Neural progenitor cell (in vitro differentiated cells): ENCODE measurements around the gene GALNT18. TPM values are rescaled to one million over a fixed set of nuclear protein-coding genes. Genes with fewer than 3 reads are reported as not detected.

Experiments
- DNase-seq: peaks from one replicate; pipeline ENCODE4 v3.0.0-alpha.2; 2016; ENCODE audit warnings: low spot score
- H2AFZ ChIP-seq: fragments of 200-600 bp; sonication (generic); replicated peaks from 2 replicates; pipeline ENCODE4 v1.6.1; 2016; ENCODE audit warnings: antibody characterized with exemption
- H3F3A ChIP-seq: fragments of 200-600 bp; sonication (generic); 2 replicates; pipeline ENCODE4 v1.6.1; 2016; ENCODE audit warnings: antibody characterized with exemption, low read depth
- H3K27ac ChIP-seq: fragments of 200-600 bp; sonication (generic); 2 replicates; pipeline ENCODE4 v1.5.1; 2016; ENCODE audit warnings: mild to moderate bottlenecking
- H3K27me3 ChIP-seq: fragments of 200-600 bp; sonication (generic); 2 replicates; pipeline ENCODE4 v1.6.1; 2016; ENCODE audit warnings: mild to moderate bottlenecking, moderate library complexity
- H3K36me3 ChIP-seq: fragments of 200-600 bp; sonication (generic); 2 replicates; pipeline ENCODE4 v1.5.1; 2016
- H3K4me1 ChIP-seq: fragments of 200-600 bp; sonication (generic); 2 replicates; pipeline ENCODE4 v1.6.1; 2016; ENCODE audit warnings: mixed run types
- H3K4me2 ChIP-seq: fragments of 200-600 bp; sonication (generic); 2 replicates; pipeline ENCODE4 v1.6.1; 2016
- H3K4me3 ChIP-seq: fragments of 200-600 bp; sonication (generic); 2 replicates; pipeline ENCODE4 v1.5.1; 2016
- H3K79me2 ChIP-seq: fragments of 200-600 bp; sonication (generic); 2 replicates; pipeline ENCODE4 v1.6.1; 2016; ENCODE audit warnings: low read depth
- H3K9ac ChIP-seq: fragments of 200-600 bp; sonication (generic); 2 replicates; pipeline ENCODE4 v1.6.1; 2016
- H3K9me3 ChIP-seq: fragments of 200-600 bp; sonication (generic); 2 replicates; pipeline ENCODE4 v1.5.1; 2016; ENCODE audit warnings: low read depth
- H4K20me1 ChIP-seq: fragments of 200-600 bp; sonication (generic); 2 replicates; pipeline ENCODE4 v1.6.1; 2016; ENCODE audit warnings: low read depth
- H3K27ac Mint-ChIP-seq: 3 replicates; pipeline ENCODE4 v1.8.0; 2021; ENCODE audit warnings: mixed read lengths
- H3K27me3 Mint-ChIP-seq: 2 replicates; pipeline ENCODE4 v1.8.0; 2022; ENCODE audit warnings: low read depth, mild to moderate bottlenecking, inconsistent platforms, moderate library complexity, mixed read lengths; ENCODE audit not compliant: insufficient read depth
- H3K36me3 Mint-ChIP-seq: 3 replicates; pipeline ENCODE4 v1.8.0; 2021; ENCODE audit warnings: mixed read lengths
- H3K4me1 Mint-ChIP-seq: 3 replicates; pipeline ENCODE4 v1.8.0; 2021; ENCODE audit warnings: mixed read lengths
- H3K4me3 Mint-ChIP-seq: 3 replicates; pipeline ENCODE4 v1.8.0; 2021; ENCODE audit warnings: mild to moderate bottlenecking, moderate library complexity, mixed read lengths
- H3K9me3 Mint-ChIP-seq: 3 replicates; pipeline ENCODE4 v1.8.0; 2020; ENCODE audit warnings: mixed read lengths
- CTCF ChIP-seq: fragments of 200-600 bp; sonication (generic); IDR thresholded peaks from 2 replicates; pipeline ENCODE4 v1.5.1; 2017; ENCODE audit warnings: antibody characterized with exemption, mild to moderate bottlenecking
- EZH2 ChIP-seq: fragments of 200-600 bp; sonication (generic); IDR thresholded peaks from 2 replicates; pipeline ENCODE4 v1.6.1; 2017; ENCODE audit warnings: antibody characterized with exemption, mild to moderate bottlenecking, moderate library complexity
- EZH2phosphoT487 ChIP-seq: fragments of 200-600 bp; sonication (generic); IDR thresholded peaks from 2 replicates; pipeline ENCODE4 v1.6.1; 2017; ENCODE audit warnings: antibody characterized with exemption
- total RNA-seq: library from RNA; depleted of rRNA; stranded (reverse); fragments of >200 nt; gene quantifications from 2 replicates; pipeline ENCODE4 v1.2.3, GENCODE V29; 2015; ENCODE audit warnings: low replicate concordance

Gene GALNT18
- total RNA-seq, 1 donor from 2014 or later, result 2.4 TPM

GRCh38 chr11:11318961-11319360, 302.8 kb downstream of the GALNT18 start:
- Mint-ChIP-seq H3K9me3 (peaks cover 11% of the 10 kb centered on the region), H3K4me1 (peaks cover 17% of the 10 kb centered on the region), H3K27me3 (peaks cover 2% of the 10 kb centered on the region), H3K36me3 (no peaks in the 10 kb centered on the region), H3K4me3 (no peak overlapping the region), H3K27ac (no peak overlapping the region)
- no peak overlapping the region for H3K4me2 ChIP-seq
- no peak overlapping the region for H3K27ac ChIP-seq
- no peak for TF ChIP-seq EZH2
- TF ChIP-seq CTCF, result no peak
- TF ChIP-seq EZH2phosphoT487, result no peak
- no peaks in the 10 kb centered on the region for H3F3A ChIP-seq
- no peaks in the 10 kb centered on the region for H4K20me1 ChIP-seq
- no peaks in the 10 kb centered on the region for H3K36me3 ChIP-seq
- H3K4me3 ChIP-seq, result no peak overlapping the region
- no peak overlapping the region for H2AFZ ChIP-seq
- no peaks in the 10 kb centered on the region for H3K27me3 ChIP-seq
- H3K9ac ChIP-seq, result no peak overlapping the region
- DNase-seq, result no peak
- peaks cover 8% of the 10 kb centered on the region for H3K4me1 ChIP-seq
- no peaks in the 10 kb centered on the region for H3K79me2 ChIP-seq
- no peaks in the 10 kb centered on the region for H3K9me3 ChIP-seq

- no peak overlapping the region for H3K4me3 Mint-ChIP-seq
- no peaks in the 10 kb centered on the region for H3K36me3 Mint-ChIP-seq
These were observed 303.3 kb downstream of the GALNT18 start for GRCh38 chr11:11318461-11318860.

DNA sequence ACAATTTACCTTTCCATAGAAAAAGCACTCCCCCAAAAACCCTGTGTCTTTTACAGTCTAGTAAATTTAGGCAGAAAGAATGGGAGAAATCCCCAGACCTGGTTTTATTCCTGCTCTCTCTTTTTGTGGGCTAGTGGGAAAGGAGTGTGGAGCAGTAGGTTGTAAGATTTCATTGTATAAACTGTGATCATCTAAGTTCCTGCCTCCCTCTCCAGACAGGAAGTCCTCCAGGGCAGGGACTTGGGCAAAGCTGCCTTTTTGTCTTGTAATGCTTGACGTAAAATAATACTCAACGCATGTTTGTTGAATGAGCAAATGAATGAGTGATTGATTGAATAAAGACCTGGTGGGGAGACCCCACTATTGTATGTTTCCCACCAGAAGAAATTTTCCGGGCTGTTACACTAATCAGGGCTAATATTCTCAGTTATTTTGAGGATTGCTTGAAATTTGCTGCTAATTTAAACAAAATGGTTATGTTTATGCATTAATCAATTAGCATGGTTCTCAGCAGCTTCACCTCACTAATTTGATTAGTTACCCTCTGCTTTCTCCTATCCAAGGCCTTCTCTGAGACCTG, 305.1 kb downstream of the GALNT18 start:
- Histone ChIP-seq H3K4me3 (no peak overlapping the region), H3K79me2 (no peaks in the 10 kb centered on the region), H4K20me1 (no peaks in the 10 kb centered on the region), H3K9ac (no peak overlapping the region), H3K27me3 (no peaks in the 10 kb centered on the region), H3K4me2 (no peak overlapping the region), H3K36me3 (no peaks in the 10 kb centered on the region), H3F3A (no peaks in the 10 kb centered on the region), H3K9me3 (no peaks in the 10 kb centered on the region), H2AFZ (no peak overlapping the region), H3K4me1 (peaks cover 8% of the 10 kb centered on the region), H3K27ac (no peak overlapping the region)
- no peaks in the 10 kb centered on the region for H3K9me3 Mint-ChIP-seq
- H3K4me1 Mint-ChIP-seq, result peaks cover 17% of the 10 kb centered on the region
- no peak for DNase-seq
- H3K36me3 Mint-ChIP-seq, result no peaks in the 10 kb centered on the region
- TF ChIP-seq CTCF, result no peak
- no peak for TF ChIP-seq EZH2
- TF ChIP-seq EZH2phosphoT487, result no peak
- no peak overlapping the region for H3K4me3 Mint-ChIP-seq
- no peak overlapping the region for H3K27ac Mint-ChIP-seq
- H3K27me3 Mint-ChIP-seq, result peaks cover 4% of the 10 kb centered on the region

More at GRCh38 chr11:11318461-11318860, 303.3 kb downstream of the GALNT18 start:
- Histone ChIP-seq H3K27me3 (no peaks in the 10 kb centered on the region), H3K4me1 (peaks cover 8% of the 10 kb centered on the region), H3K4me3 (no peak overlapping the region), H3K9ac (no peak overlapping the region), H3K4me2 (no peak overlapping the region), H3K9me3 (no peaks in the 10 kb centered on the region), H3K36me3 (no peaks in the 10 kb centered on the region), H3K27ac (no peak overlapping the region), H4K20me1 (no peaks in the 10 kb centered on the region), H3K79me2 (no peaks in the 10 kb centered on the region), H2AFZ (no peak overlapping the region), H3F3A (no peaks in the 10 kb centered on the region)
- TF ChIP-seq EZH2, result no peak
- no peak for TF ChIP-seq EZH2phosphoT487
- TF ChIP-seq CTCF, result no peak
- no peak for DNase-seq
- H3K27me3 Mint-ChIP-seq, result peaks cover 2% of the 10 kb centered on the region
- peaks cover 9% of the 10 kb centered on the region for H3K9me3 Mint-ChIP-seq
- H3K27ac Mint-ChIP-seq, result no peak overlapping the region
- peaks cover 17% of the 10 kb centered on the region for H3K4me1 Mint-ChIP-seq
